GM19351 (cell line): ENCODE data around the gene TBC1D5.
"Not testable (repeated sequence)": the region's sequence is repeated elsewhere in the genome, so short reads cannot be mapped to it uniquely, and the experiment has no call there.

Source experiments
- ATAC-seq: cut with Tn5 transposase; IDR thresholded peaks from one replicate; pipeline ENCODE4 v1.9.1; 2021; ENCODE audit warnings: mild to moderate bottlenecking, moderate library complexity; ENCODE audit not compliant: unreplicated experiment

The TBC1D5 gene

DNA sequence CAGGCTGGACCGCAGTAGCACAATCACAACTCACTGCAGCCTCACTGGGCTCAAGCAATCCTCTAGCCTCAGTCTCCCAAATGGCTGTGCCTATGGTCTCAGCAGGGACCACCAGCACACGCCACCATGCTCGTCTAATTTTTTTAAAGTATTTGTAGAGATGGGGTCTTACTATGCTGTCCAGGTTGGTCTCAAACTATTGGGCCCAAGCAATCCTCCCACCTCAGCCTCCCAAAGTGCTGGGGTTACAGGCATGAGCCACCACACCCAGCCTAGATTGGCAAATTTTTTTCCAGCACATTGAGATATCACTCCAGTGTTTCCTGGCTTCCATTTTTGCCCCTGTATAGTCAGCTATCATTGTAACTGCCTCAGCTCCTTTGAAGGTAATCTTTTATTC, 18.3 kb downstream of the TBC1D5 start:
- ATAC-seq = no peak

DNA sequence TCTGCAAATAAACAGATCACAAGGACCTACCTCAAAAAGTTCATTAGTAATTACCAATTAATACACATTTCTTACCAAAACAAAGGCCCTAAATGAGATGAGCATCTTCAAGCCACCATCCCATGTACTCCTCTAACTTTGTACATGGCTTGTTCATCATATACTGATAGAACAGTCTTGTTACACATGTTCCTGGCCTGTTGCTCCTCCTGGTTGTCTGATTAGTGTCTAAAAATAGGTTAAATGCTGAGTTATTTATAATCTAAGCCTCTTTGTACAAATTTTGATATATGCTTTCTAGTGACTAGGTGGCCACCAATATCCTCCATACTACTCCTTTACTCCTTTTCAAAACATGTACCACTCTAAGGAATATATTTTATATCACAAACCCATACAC, 25.0 kb downstream of the TBC1D5 start:
- no peak for ATAC-seq

DNA sequence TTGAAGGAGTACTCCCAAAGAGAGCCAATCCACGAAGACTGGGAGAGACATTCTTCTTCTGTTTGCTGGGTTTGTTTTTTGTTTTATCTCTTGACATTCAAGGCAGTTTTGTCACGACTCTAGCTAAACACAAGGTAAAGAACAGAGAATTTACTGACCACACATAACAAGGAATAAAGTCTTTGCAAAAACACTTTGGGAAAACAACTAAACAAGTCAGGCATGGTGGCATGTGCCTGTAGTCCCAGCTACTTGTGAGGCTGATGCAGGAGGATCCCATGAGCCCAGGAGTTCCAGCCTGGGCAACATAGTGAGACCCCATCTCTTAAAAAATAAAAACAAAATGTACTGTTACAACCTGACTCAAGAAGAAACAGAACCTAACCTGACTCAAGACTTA, 28.0 kb downstream of the TBC1D5 start:
- no peak for ATAC-seq

DNA sequence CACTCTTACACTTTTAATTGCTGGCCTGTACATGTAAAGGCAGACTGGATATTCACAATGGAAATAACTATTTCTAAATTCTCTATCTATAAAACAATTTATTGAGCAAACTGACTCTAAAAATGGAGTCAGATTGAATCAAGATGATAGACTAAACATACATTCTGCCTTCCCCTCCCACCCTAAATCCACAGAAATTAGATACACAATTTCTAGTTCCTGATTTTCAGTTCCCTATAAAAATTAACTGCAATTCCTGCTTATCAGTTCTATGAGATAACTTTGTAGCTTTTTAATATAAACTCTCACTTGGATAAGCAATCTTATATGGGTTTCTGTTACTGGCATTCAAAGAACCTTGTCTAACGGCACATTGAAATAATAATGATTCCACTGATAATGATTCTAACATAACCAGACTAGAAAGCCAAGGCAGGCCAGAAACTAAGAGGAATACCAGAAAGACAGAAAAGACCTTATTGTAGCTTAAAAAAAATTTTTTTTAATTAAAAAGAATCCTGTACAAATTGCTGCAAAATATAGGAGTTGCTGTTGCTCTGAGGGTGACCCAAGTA, 33.1 kb downstream of the TBC1D5 start:
- no peak for ATAC-seq

DNA sequence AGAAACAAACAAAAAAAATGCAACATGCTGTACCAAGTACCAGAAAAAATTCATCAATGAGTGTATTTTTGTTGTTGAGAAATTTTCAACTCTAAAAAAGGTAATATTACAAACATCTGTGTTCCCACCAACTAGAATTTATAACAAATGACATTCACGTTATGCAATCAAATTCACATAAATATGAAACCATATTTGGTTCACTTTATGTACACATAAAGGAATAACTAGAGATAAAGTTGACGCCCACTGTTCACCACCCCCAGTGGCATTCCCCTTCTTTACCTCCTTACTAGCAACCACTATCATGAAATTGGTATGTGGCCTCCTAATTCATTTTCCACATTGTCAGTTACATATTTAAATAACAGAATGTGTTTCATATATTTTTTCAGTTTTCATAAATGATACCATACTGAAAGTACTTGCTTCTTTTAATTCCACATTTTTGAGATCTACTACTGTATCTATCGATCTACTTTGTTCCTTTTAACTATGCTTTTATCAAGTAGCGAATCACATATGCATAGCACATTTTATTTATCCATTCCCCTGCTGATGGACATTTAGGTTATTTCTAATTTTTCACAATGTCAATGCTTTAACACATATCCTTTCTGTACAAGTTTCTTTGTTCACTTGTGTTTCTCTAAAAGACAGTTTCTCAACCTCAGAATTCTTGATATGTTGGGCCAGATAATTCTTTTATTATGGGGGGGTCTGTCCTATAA, 34.5 kb downstream of the TBC1D5 start:
- ATAC-seq = no peak

DNA sequence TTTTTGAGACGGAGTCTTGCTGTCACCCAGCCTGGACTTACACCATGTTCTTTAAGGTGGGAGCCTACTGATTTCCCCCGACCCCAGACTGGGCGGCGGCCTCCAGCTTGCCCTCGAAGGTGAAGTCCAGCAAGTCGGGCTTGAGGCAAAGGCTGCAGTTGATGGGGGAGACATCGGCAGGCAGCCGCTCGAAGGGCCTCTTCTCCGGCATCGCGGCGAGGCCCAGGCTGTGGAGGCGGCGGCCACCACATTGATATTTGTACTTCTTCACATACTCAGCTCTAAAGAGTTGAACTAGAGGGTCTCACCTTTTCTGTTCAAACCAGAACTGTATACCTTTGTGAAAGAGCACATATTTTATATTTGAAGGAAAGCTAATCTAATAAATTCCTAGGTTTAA, 36.4 kb downstream of the TBC1D5 start:
- ATAC-seq = not testable (repeated sequence)

DNA sequence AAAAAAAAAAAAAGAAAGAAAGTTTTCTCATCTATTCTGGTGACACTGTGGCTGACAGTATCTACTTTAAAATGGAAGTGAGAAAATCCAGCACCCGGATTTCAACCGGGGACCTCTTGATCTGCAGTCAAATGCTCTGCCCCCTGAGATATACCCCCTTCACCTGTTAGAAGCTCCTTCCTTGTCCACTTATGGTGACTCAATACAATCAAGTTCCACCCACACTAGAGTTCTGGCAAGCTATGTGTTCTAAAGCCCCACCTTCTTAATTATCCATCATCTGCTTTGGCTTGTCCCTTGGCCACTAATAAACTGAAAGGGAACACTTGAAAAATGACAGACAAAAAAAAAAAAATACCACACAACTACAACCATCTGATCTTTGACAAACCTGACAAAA, 42.6 kb downstream of the TBC1D5 start:
- ATAC-seq = not testable (repeated sequence)

DNA sequence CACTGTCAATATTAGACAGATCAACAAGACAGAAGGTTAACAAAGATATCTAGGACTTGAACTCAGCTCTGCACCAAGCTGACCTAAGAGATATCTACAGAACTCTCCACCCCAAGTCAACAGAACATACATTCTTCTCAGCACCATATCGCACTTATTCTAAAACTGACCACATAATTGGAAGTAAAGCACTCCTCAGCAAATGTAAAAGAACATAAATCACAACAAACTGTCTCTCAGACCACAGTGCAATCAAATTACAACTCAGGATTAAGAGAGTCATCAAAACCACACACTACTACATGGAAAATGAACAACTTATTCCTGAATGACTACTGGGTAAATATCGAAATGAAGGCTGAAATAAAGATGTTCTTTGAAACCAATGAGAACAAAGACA, 46.8 kb downstream of the TBC1D5 start:
- not testable (repeated sequence) for ATAC-seq

DNA sequence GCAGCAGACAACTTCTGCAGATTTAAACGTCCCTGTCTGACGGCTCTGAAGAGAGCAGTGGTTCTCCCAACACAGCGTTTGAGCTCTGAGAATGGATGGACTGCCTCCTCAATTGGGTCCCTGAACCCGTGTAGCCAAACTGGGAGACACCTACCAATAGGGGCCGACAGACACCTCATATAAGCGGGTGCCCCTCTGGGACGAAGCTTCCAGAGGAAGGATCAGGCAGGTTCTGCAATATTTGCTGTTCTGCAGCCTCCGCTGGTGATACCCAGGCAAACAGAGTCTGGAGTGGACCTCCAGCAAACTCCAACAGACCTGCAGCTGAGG, 48.8 kb downstream of the TBC1D5 start:
- not testable (repeated sequence) for ATAC-seq

DNA sequence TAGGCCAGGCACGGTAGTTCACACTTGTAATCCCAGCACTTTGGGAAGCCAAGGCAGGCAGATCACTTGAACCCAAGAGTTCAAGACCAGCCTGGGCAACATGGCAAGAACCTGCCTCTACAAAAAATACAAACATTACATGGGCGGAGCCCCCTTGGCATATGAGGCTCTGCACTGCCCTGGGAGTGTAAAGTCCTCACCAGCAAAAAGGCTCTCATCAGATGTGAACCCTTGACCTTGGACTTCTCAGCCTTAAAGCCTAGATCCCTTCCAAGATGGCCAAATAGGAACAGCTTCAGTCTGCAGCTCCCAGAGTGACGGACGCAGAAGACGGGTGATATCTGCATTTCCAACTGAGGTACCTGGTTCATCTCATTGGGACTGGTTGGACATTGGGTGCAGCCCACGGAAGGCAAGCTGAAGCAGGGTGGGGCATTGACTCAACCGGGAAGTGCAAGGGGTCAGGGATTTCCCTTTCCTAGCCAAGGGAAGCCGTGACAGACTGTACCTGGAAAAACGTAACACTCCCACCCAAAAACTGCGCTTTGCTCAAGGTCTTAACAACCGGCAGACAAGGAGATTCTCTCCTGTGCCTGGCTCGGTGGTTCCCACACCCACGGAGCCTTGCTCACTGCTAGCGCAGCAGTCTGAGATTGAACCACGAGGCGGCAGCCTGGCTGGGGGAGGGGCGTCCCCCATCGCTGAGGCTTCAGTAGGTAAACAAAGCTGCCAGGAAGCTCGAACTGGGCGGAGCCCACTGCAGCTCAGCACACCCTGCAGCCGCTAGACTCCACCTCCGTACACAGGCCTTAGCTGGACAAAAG, 49.4 kb downstream of the TBC1D5 start:
- ATAC-seq = not testable (repeated sequence)

DNA sequence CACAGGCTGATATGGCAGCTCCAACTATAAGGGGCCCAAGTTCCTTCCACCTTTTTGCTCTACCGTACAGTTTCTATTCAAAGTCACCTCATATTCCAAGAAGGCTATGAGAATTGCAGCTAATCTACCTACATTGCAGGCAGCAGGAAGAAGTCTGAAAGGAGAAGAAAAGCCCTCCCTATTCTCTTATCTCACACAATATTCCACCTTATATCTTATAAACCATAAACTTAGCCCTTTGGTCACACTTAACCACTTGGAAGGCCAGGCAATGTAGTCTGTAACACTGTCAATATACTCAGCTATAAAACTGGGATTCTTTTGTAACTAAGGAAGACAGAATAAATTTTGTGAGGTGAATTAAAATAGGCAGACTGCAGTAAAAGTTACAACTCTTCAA, 54.9 kb downstream of the TBC1D5 start:
- ATAC-seq = no peak

DNA sequence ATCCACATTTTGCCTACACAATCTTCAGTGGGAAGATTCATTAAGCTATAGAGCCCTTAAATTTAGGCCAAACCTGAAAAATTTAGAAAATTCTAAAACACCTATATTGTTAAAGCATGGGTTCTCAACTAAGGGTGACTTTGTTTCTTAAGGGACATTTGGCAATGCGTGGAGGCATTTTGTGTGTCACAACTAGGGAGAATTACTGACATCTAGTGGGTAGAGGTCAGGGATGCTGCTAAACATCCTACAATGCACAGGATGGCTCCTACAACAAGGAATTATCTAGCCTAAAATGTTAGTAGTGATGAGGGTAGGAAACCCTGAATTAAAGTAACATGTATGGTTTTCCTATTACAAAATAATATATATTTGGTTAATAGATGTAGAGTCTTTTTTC, 55.8 kb downstream of the TBC1D5 start:
- no peak for ATAC-seq

DNA sequence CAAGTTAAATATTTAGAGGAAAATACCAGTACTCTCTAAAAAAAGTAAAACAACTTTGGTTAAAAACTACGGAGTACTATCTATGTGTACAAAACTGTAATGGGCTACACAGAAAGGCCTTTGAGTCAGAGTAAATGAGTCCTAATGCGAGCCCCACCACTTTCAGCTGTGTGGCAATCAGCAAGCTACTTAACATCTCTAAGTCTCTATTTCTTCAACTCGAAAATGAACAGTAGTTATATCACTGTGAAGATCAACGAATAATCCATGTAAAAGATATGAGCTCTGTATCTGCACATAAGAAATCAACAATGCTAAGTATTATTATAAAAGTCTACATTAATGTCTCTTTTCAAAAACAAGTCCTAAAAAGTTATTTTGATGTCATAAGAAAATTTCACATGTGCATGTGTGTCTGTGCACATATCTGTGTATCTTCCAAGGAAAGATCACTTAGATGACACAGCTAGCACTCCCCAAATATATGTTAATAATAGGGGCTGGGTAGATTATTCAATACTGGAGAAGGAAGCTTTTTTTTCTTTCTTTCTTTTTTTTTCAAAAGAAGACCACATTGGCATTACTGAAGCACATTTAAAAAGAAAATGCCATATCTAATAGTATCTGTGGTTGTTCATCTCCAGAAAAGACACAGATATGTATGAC, 58.8 kb downstream of the TBC1D5 start:
- no peak for ATAC-seq

DNA sequence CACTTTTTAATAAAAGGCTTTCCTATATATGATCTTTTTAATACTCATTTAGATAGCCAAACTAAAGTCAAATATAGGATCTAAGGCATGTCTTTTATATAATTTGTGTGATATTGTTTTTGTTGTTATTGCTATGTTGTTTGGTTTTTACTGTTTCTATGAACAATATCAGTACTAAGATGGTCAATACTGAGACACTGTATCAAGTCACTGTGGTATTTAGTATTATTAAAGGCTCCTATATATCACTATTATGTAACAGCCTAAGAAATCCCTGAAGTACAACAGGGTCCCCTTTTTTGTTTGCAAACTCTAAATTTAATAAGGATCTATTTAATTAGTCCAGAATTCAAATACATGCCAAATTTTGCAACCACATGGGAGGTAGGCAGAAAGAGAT, 61.9 kb downstream of the TBC1D5 start:
- ATAC-seq = no peak

DNA sequence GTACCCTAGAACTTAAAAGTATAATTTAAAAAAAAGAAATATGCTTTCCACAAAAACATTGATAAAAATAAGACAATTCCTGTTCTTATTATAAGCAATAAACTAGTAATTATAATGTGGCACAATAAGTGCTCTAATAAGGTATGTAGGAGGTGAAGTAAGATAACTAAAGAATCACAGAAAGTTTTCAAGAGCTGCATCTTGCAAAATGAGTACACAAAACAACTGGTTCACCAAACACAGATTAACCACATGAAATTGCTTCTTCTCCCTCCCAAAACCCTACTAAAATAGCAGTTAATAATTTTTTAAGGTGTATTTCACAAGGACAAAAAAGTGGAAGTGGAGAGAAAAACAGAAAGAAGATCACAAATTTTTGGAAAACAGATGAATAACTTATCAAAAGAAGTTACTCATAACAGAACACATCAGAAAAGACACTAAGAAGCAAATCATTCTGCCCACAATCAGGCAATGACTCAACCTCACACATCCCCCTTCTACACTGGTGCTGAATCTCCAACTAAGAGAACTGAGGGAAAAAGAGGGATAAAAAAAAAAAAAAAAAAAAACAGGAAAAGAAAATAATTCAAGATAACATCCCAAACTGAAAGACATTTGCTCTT, 64.2 kb downstream of the TBC1D5 start:
- ATAC-seq = peak; percentile 84

DNA sequence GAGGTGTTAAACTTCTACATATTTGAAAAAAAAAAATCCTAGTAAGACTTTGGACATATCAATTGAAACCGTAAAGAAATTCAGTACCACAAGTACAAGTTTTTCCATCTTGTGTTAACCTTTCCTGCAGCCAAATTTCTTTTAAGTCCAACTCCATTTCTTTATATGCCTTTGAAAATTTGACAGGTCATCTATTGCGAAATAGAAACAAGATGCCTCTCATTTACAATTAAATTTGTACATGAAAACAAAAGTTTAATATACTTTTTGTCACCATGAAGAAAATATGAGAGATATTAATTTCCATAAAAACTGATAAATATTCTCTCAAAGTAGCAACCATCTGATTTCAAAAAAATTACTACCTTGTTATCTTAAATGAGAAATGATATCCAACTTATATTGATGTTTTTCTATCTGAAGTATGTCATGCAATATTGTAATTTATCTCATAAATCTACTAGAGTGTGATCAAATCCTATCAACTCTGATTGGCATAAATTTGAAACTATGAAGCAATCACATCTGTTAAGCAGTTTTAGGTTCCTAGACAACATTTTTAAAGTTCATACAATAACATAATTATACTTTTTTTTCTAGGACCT, 68.2 kb downstream of the TBC1D5 start:
- ATAC-seq = no peak

DNA sequence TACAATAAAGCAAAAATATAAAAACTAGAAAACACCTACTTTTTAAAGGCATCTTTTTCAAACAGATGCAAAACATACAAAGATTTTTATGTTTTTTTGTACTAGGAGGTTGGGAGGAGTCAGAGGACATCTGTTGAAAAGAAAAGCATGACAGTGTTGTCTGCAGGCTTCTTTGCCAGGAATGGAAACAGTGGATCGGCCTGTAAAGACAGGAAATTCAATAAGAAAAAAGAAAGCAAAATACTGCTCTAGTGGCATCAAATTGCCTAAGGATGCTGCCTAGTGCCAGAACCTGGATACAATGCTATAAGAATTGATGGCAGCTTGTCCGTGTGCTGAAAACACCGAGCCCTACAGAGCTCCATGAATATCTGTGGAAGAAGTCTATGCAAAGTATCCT, 69.9 kb downstream of the TBC1D5 start:
- no peak for ATAC-seq

DNA sequence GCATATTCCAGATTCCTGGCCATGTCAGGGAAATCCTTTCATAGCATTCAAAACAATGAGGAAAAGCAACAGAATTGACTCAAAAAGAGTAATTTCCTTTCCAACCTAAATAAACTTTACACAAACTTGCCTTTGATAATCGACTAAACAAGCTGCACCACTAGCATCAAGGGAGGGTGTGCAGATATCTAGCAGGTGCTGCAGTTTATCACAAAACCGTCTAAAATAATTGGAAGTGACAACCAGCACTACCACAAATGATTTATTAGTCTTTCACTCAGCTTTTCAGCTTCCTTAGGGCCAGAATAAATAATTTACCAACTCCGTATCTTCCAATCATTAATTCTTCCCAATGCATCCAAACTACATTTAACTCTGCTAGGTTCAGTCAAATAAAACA, 71.7 kb downstream of the TBC1D5 start:
- ATAC-seq = no peak

DNA sequence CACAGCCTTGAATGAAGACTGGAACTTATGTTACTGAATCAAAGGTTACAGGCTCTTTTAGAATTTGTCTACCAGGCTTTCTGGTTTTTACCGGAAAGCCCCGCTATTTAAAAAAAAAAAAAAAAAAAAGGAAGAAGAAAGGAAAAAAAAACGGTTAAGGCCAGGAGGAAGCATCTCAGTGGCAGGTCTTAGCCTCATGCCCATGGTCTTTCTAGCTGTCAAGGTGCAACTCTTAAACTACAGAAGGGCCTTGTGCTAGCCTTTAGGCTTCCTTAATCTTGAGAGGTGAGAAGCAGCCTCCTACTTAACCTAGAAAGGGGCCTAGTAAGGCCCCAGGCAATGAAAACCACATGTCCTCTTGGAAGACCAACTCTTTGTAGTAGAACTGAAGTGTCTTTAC, 77.5 kb downstream of the TBC1D5 start:
- no peak for ATAC-seq

DNA sequence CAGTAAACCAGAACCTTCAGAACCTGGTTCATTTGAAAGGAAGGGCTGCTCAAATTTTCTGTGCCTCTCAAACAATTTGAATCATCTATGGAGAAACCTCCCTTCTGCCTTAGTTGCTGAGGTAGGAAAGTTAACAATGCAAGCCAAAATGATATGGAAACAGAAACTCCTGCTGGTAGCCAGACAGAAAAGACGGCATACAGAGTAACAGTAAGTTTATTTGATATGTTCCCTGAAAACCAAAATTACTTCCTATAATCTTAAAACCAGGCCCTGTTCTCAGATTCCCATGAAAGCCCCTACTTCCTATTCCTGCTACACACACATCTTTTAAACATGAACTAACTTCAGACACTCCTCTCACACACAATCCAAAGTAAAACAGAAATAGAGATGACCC, 86.2 kb downstream of the TBC1D5 start:
- ATAC-seq = no peak

DNA sequence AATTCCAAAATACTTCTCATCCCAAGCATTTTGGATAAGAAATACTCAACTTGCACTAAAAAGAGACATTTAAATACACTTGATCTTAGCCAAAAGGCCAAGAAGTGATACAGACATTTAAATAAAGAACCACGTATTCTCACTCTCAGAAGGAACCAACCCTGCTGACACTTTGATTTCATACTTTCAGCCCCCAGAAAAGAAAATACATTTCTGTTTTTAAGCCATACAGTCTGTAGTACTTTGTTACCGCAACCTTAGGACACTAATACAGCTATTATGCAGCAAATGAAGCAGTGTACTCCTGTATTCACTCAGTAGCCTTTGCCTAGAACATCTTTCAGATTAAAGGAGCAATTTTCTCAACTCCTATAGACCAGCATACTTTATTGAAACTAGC, 86.7 kb downstream of the TBC1D5 start:
- peak; percentile 97 for ATAC-seq
